IMR-90 (cell line): ENCODE data around the gene HSPG2. TPM values are rescaled to one million over a fixed set of nuclear protein-coding genes. Genes with fewer than 3 reads are reported as not detected.

Source experiments
- ATAC-seq: fragments of 200-7000 bp; cut with Tn5 transposase; 2 replicates; pipeline ENCODE4 v1.9.1; 2020; ENCODE audit warnings: low read depth, mild to moderate bottlenecking, moderate library complexity
- BruUV-seq: library from RNA; stranded (reverse); fragments of 400-500 nt; replicated peaks from 2 replicates; lab custom pipeline; 2021; lab: Mats Ljungman, UMichigan
- CTCF ChIA-PET: fragments of 300-600 bp; formaldehyde crosslinking; extraction: SDS; loops from one replicate; lab custom pipeline; 2021; ENCODE audit warnings: antibody characterized with exemption; lab: Yijun Ruan, JAX
- POLR2A ChIA-PET: fragments of 300-600 bp; sonication (Branson Sonifier 250); formaldehyde crosslinking; loops from one replicate; lab custom pipeline; 2022; ENCODE audit warnings: antibody characterized with exemption; ENCODE audit not compliant: unreplicated experiment; lab: Charles Lee
- DNase-seq: peaks from one replicate; pipeline ENCODE4 v3.0.0; 2013
- H2AFZ ChIP-seq: replicated peaks from 2 replicates; pipeline ENCODE3; 2013; ENCODE audit warnings: low read length, mild to moderate bottlenecking; ENCODE audit not compliant: poor library complexity
- H2AK5ac ChIP-seq: 2 replicates; pipeline ENCODE4 v1.6.1; 2013; ENCODE audit warnings: low read depth, low read length, inconsistent platforms
- H2AK9ac ChIP-seq: replicated peaks from 2 replicates; pipeline ENCODE3; 2013; ENCODE audit warnings: mild to moderate bottlenecking, low read depth, low read length, moderate library complexity; ENCODE audit not compliant: poor library complexity
- H2BK120ac ChIP-seq: 2 replicates; pipeline ENCODE4 v1.6.1; 2013; ENCODE audit warnings: low read depth, low read length, inconsistent platforms
- H2BK15ac ChIP-seq: 3 replicates; pipeline ENCODE4 v1.6.1; 2013; ENCODE audit warnings: low read depth, low read length, inconsistent platforms
- H2BK20ac ChIP-seq: 2 replicates; pipeline ENCODE4 v1.6.1; 2013; ENCODE audit warnings: low read depth, mild to moderate bottlenecking, inconsistent platforms, low read length, moderate library complexity
- H2BK5ac ChIP-seq: 2 replicates; pipeline ENCODE4 v1.6.1; 2013; ENCODE audit warnings: mild to moderate bottlenecking, low read depth, low read length, inconsistent platforms; ENCODE audit not compliant: poor library complexity, severe bottlenecking
- H3K14ac ChIP-seq: replicated peaks from 2 replicates; pipeline ENCODE4 v1.6.1; 2013; ENCODE audit warnings: low read depth, low read length, inconsistent platforms
- H3K18ac ChIP-seq: 2 replicates; pipeline ENCODE4 v1.6.1; 2013; ENCODE audit warnings: low read depth, low read length, control low read depth
- H3K23ac ChIP-seq: 2 replicates; pipeline ENCODE4 v1.6.1; 2013; ENCODE audit warnings: low read depth, low read length, inconsistent platforms
- H3K27ac ChIP-seq: 2 replicates; pipeline ENCODE4 v1.5.1; 2013; ENCODE audit warnings: mild to moderate bottlenecking, control low read depth, low read length; ENCODE audit not compliant: insufficient read depth
- H3K27me3 ChIP-seq: 2 replicates; pipeline ENCODE4 v1.6.1; 2013; ENCODE audit warnings: low read length; ENCODE audit not compliant: control insufficient read depth, insufficient read depth
- H3K36me3 ChIP-seq: 2 replicates; pipeline ENCODE4 v1.6.1; 2013; ENCODE audit warnings: low read length, mixed read lengths; ENCODE audit not compliant: control insufficient read depth, insufficient read depth
- H3K4ac ChIP-seq: 2 replicates; pipeline ENCODE4 v1.6.1; 2013; ENCODE audit warnings: low read depth, low read length, inconsistent platforms
- H3K4me1 ChIP-seq: 2 replicates; pipeline ENCODE4 v1.6.1; 2013; ENCODE audit warnings: low read length, mixed read lengths; ENCODE audit not compliant: control insufficient read depth, insufficient read depth
- H3K4me2 ChIP-seq: 2 replicates; pipeline ENCODE4 v1.6.1; 2013; ENCODE audit warnings: low read depth, mild to moderate bottlenecking, control low read depth, low read length, moderate library complexity
- H3K4me3 ChIP-seq: 2 replicates; pipeline ENCODE4 v1.5.1; 2013; ENCODE audit warnings: low read depth, mild to moderate bottlenecking, control low read depth, low read length, moderate library complexity; ENCODE audit not compliant: insufficient read depth
- H3K56ac ChIP-seq: 2 replicates; pipeline ENCODE4 v1.6.1; 2013; ENCODE audit warnings: low read length, inconsistent platforms; ENCODE audit not compliant: insufficient read depth; ENCODE audit errors: extremely low read depth
- H3K79me1 ChIP-seq, 2 experiments: 2 replicates each; pipeline ENCODE4 v1.6.1; 2013; ENCODE audit warnings: low read length in 2 of 2, inconsistent platforms in 1 of 2, low read depth in 1 of 2
- H3K9ac ChIP-seq: 2 replicates; pipeline ENCODE4 v1.6.1; 2013; ENCODE audit warnings: low read depth, low read length, control low read depth
- H3K9me1 ChIP-seq: 2 replicates; pipeline ENCODE4 v1.6.1; 2013; ENCODE audit warnings: low read length, inconsistent platforms; ENCODE audit not compliant: insufficient read depth
- H3K9me3 ChIP-seq: 2 replicates; pipeline ENCODE4 v1.6.1; 2013; ENCODE audit warnings: low read length; ENCODE audit not compliant: control insufficient read depth, insufficient read depth
- H4K20me1 ChIP-seq: 2 replicates; pipeline ENCODE4 v1.6.1; 2013; ENCODE audit warnings: low read length, inconsistent platforms; ENCODE audit not compliant: insufficient read depth
- H4K5ac ChIP-seq: 2 replicates; pipeline ENCODE4 v1.6.1; 2013; ENCODE audit warnings: mild to moderate bottlenecking, low read depth, low read length, control low read depth
- H4K8ac ChIP-seq, 2 experiments: 2 replicates each; pipeline ENCODE4 v1.6.1; 2013; ENCODE audit warnings: low read depth in 2 of 2, low read length in 2 of 2, control low read depth in 1 of 2, inconsistent platforms in 1 of 2
- H4K91ac ChIP-seq: 2 replicates; pipeline ENCODE4 v1.6.1; 2013; ENCODE audit warnings: low read depth, low read length, inconsistent platforms; ENCODE audit not compliant: insufficient read depth
- CTCF ChIP-seq: conservative IDR thresholded peaks from 2 replicates; pipeline ENCODE4 v1.5.1; 2012; ENCODE audit warnings: mild to moderate bottlenecking, low read depth, low read length, improper control_type of control experiment
- FOS ChIP-seq: fragments of 150-350 bp; IDR thresholded peaks from 2 replicates; pipeline ENCODE4 v1.6.1; 2016; ENCODE audit warnings: low read depth, low read length
- RAD21 ChIP-seq: IDR thresholded peaks from 2 replicates; pipeline ENCODE4 v1.6.1; 2012; ENCODE audit warnings: low read length, improper control_type of control experiment
- RFX5 ChIP-seq: IDR thresholded peaks from 2 replicates; pipeline ENCODE4 v1.8.0; 2012; ENCODE audit warnings: low read depth, mild to moderate bottlenecking, low read length, moderate library complexity
- SMC3 ChIP-seq: fragments of 150-350 bp; IDR thresholded peaks from 2 replicates; pipeline ENCODE4 v1.6.1; 2016; ENCODE audit warnings: low read depth, mild to moderate bottlenecking, antibody characterized with exemption, low read length, moderate library complexity
- WGBS, 2 experiments: methylation state at CpG; one replicate each; pipeline versions ENCODE4 v1.1.5 to v1.1.7; 2013; ENCODE audit warnings: missing lambda C conversion rate in 2 of 2; ENCODE audit not compliant: insufficient read length in 1 of 2; ENCODE audit errors: extremely low coverage in 2 of 2; 5-methylcytosine and 5-hydroxymethylcytosine counted together
- dilution Hi-C: fragments of 300-500 bp; cut with HindIII; formaldehyde crosslinking; loops from one replicate; pipeline ENCODE4 v1.14.3; 2018; ENCODE audit warnings: low sequenced_read_pairs; ENCODE audit not compliant: unreplicated experiment
- in situ Hi-C: fragments of 300-500 bp; cut with MboI; formaldehyde crosslinking; loops from 3 replicates; pipeline ENCODE4 v1.14.3; 2019; ENCODE audit warnings: low sequenced_read_pairs, inconsistent platforms, mixed read lengths
- intact Hi-C: fragments of 100-400 bp; cut with micrococcal nuclease; formaldehyde crosslinking; loops from 2 replicates; pipeline ENCODE4 v1.10.0; 2022
- polyA plus RNA-seq, 3 experiments: library from polyadenylated mRNA; depleted of rRNA; stranded (reverse); fragments of >200 nt; gene quantifications; 2 replicates each; pipeline ENCODE4 v1.2.3, GENCODE V29; 2012; ENCODE audit warnings: low replicate concordance in 1 of 3
- total RNA-seq: library from RNA; depleted of rRNA; stranded (reverse); fragments of >200 nt; gene quantifications from 2 replicates; pipeline ENCODE4 v1.2.3, GENCODE V29; 2012

The HSPG2 gene
- total and polyA plus RNA-seq, 2 of the 4 experiments (the other 2 are of a cell fraction) = 15.8 to 94.0 TPM

GRCh38 chr1:21782349-21782867 lies 154.7 kb downstream of the HSPG2 start:
- H4K5ac ChIP-seq = peak overlapping the region; percentile 72
- 0 out of 2 replicates have a peak, but pooled peaks have one; percentile 16 for TF ChIP-seq SMC3
- TF ChIP-seq RAD21 = peak; percentile 43
- TF ChIP-seq RFX5 = no peak
- TF ChIP-seq FOS = no peak
- peak; percentile 35 for TF ChIP-seq CTCF
- peaks cover 38% of the 10 kb centered on the region for H4K20me1 ChIP-seq
- peak overlapping the region; percentile 79 to 97 for H4K8ac ChIP-seq
- H2BK5ac ChIP-seq = peak overlapping the region; percentile 85
- no TSS peak for BruUV-seq
- peaks cover under 1 to 29% of the 10 kb centered on the region in 2 experiments; a peak in 3 of 4 replicates for H3K79me1 ChIP-seq
- peak overlapping the region; percentile 79 for H3K27ac ChIP-seq
- H2AK5ac ChIP-seq = peak overlapping the region; percentile 8
- peak overlapping the region; percentile 100 for H2AK9ac ChIP-seq
- H3K9me1 ChIP-seq = peaks cover 3% of the 10 kb centered on the region; the same call in 1 of the 2 replicates
- intact Hi-C loops = loop anchor here (5.0 to 10.0 kb wide), 2 partner anchors 35 to 152 kb away; partner anchors contain the start of gene HSPG2
- H3K9ac ChIP-seq = peak overlapping the region; percentile 91
- no peaks in the 10 kb centered on the region for H3K36me3 ChIP-seq
- H2BK20ac ChIP-seq = no peak overlapping the region
- peak overlapping the region; percentile 8 for H2BK120ac ChIP-seq
- peak overlapping the region; percentile 61 for H4K91ac ChIP-seq
- H3K23ac ChIP-seq = peak overlapping the region; percentile 67
- peak overlapping the region; percentile 64 for H3K18ac ChIP-seq
- peak; percentile 53 for DNase-seq
- WGBS, 2 experiments = 0% methylated on average over 9 of the region's 37 CpGs; no CpG with 5 or more reads in 1 of the 2 experiments
- 0 out of 3 replicates have a peak overlapping the region, but pooled peaks have one; percentile 33 for H2BK15ac ChIP-seq
- peak overlapping the region; percentile 93 for H3K4me2 ChIP-seq
- peak overlapping the region; percentile 66 for H3K4me3 ChIP-seq
- H3K14ac ChIP-seq = peak overlapping the region; percentile 75
- peak overlapping the region; percentile 88 for H3K56ac ChIP-seq
- peak overlapping the region; percentile 98 for H2AFZ ChIP-seq
- peak; percentile 22 for ATAC-seq
- 0 out of 2 replicates have a peak, but pooled peaks cover 1% of the 10 kb centered on the region for H3K4me1 ChIP-seq
- dilution Hi-C loops = no loop called here
- ChIA-PET CTCF (interaction anchor here (1.8 kb wide), 1 partner anchor 64 kb away, joined by 5 read pairs; no protein-coding TSS in a partner anchor), POLR2A (no interaction called here)
- H3K9me3 ChIP-seq = peaks cover under 1% of the 10 kb centered on the region; the same call in 1 of the 2 replicates
- peak overlapping the region; percentile 85 for H3K4ac ChIP-seq
- no peaks in the 10 kb centered on the region for H3K27me3 ChIP-seq
- in situ Hi-C loops = no loop called here
